HEK293 (cell line): ENCODE results near the gene SLC35G6.

Experiments used
- SP2 ChIP-seq: fragments of 450-650 bp; formaldehyde crosslinking; IDR thresholded peaks from 2 replicates; pipeline ENCODE4 v1.5.1; 2016; ENCODE audit warnings: missing biosample characterization, missing genetic modification characterization
- ZBTB20 ChIP-seq: fragments of 450-650 bp; formaldehyde crosslinking; IDR thresholded peaks from 2 replicates; pipeline ENCODE4 v1.5.1; 2016; ENCODE audit warnings: missing biosample characterization, missing genetic modification characterization
- ZBTB44 ChIP-seq: fragments of 450-650 bp; IDR thresholded peaks from 2 replicates; pipeline ENCODE4 v1.5.1; 2018; ENCODE audit warnings: missing biosample characterization, mild to moderate bottlenecking, missing genetic modification characterization
- ZNF10 ChIP-seq: fragments of 450-650 bp; formaldehyde crosslinking; IDR thresholded peaks from 2 replicates; pipeline ENCODE4 v1.5.1; 2017; ENCODE audit warnings: missing biosample characterization, missing genetic modification characterization
- ZNF24 ChIP-seq: fragments of 450-650 bp; formaldehyde crosslinking; IDR thresholded peaks from 2 replicates; pipeline ENCODE4 v1.5.1; 2016; ENCODE audit warnings: missing biosample characterization, missing genetic modification characterization
- ZNF623 ChIP-seq: fragments of 450-650 bp; formaldehyde crosslinking; IDR thresholded peaks from 2 replicates; pipeline ENCODE4 v1.5.1; 2016; ENCODE audit warnings: missing biosample characterization, missing genetic modification characterization
- ZSCAN18 ChIP-seq: fragments of 450-650 bp; formaldehyde crosslinking; IDR thresholded peaks from 2 replicates; pipeline ENCODE4 v1.5.1; 2016; ENCODE audit warnings: missing biosample characterization, missing genetic modification characterization

- no peak for TF ChIP-seq ZBTB20 (tag by site-specific recombination)
- TF ChIP-seq ZNF623 (tag by site-specific recombination) = no peak
- no peak for TF ChIP-seq SP2 (tag by site-specific recombination)
- TF ChIP-seq ZBTB44 (tag by site-specific recombination) = no peak
- TF ChIP-seq ZSCAN18 (tag by site-specific recombination) = no peak
- TF ChIP-seq ZNF10 (tag by site-specific recombination) = no peak
- TF ChIP-seq ZNF24 = no peak
Observed at GRCh38 chr17:7460850-7461660, 20.2 kb upstream of the SLC35G6 start.
